AG09319 (cell line): ENCODE measurements around the gene MYBPC2.

Source experiments
- DNase-seq: peaks from one replicate; pipeline ENCODE4 v3.0.0-alpha.2; 2010; ENCODE audit warnings: low read depth; ENCODE audit errors: extremely low read depth
- CTCF ChIP-seq: IDR thresholded peaks from 2 replicates; pipeline ENCODE4 v1.5.1; 2011; ENCODE audit warnings: low read depth, mild to moderate bottlenecking, inconsistent platforms, low read length, moderate library complexity

Gene MYBPC2

DNA sequence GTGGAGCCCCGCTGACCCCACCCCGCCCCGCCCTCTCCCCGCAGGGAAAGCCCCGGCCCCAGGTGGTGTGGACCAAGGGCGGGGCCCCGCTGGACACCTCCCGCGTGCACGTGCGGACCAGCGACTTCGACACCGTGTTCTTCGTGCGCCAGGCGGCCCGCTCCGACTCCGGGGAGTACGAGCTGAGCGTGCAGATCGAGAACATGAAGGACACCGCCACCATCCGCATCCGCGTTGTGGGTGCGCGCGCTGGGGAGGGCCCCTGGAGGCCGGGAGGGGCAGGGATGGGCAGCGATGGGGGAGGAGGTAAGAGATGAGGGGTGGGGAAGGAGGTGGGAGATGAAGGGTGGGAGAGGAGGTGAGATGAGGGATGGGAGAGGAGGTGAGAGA lies 26.4 kb downstream of the MYBPC2 start:
- no peak for TF ChIP-seq CTCF
- DNase-seq: no peak

GRCh38 chr19:50459638-50460037 lies 26.9 kb downstream of the MYBPC2 start:
- no peak for DNase-seq
- no peak for TF ChIP-seq CTCF

- no peak for DNase-seq
- TF ChIP-seq CTCF: no peak
These were observed 27.6 kb downstream of the MYBPC2 start for GRCh38 chr19:50460161-50460765.

GRCh38 chr19:50461066-50461875 lies 28.6 kb downstream of the MYBPC2 start:
- DNase-seq: peak; percentile 30

GRCh38 chr19:50462970-50463369 lies 30.3 kb downstream of the MYBPC2 start:
- no peak for TF ChIP-seq CTCF
- no peak for DNase-seq

More at GRCh38 chr19:50461066-50461875, 28.6 kb downstream of the MYBPC2 start:
- TF ChIP-seq CTCF: peak; percentile 86

DNA sequence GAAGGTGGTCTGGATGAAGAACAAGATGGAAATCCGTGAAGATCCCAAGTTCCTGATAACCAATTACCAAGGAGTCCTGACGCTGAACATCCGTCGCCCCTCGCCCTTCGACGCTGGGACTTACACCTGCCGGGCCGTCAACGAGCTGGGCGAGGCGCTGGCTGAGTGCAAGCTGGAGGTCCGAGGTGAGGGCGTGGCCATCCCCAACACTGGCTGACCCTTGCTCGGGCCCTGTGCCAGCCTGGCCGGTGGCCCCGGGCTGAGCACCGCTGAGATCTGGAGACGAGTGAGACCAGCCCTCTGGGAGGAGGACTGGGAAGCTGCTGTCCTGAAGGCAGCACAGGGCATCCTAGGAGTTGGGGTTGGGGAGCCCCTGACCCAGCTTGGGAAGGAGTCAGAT lies 31.7 kb downstream of the MYBPC2 start:
- TF ChIP-seq CTCF: no peak
- DNase-seq: no peak

GRCh38 chr19:50465000-50465399 lies 32.3 kb downstream of the MYBPC2 start:
- no peak for TF ChIP-seq CTCF

More at GRCh38 chr19:50465000-50465399, 32.3 kb downstream of the MYBPC2 start:
- no peak for DNase-seq
